Keratinocyte (primary cell): ENCODE measurements around the gene SIGMAR1. TPM values are rescaled to one million over a fixed set of nuclear protein-coding genes. Genes with fewer than 3 reads are reported as not detected.

ENCODE experiments used
- DNase-seq: peaks from one replicate; pipeline ENCODE4 v3.0.0-alpha.2; 2011; ENCODE audit warnings: low read depth, missing footprints, low spot score
- FAIRE-seq: peaks from 2 replicates; lab custom pipeline; 2011; peaks lifted over from hg19 to GRCh38; lab: Jason Lieb, UNC
- H2AFZ ChIP-seq: 2 replicates; pipeline ENCODE4 v1.6.0; 2012; ENCODE audit warnings: low read length, control low read depth, inconsistent platforms; ENCODE audit not compliant: control insufficient read depth
- H3K27ac ChIP-seq: 2 replicates; pipeline ENCODE4 v1.5.1; 2011; ENCODE audit warnings: low read length; ENCODE audit not compliant: control insufficient read depth, insufficient read depth
- H3K27me3 ChIP-seq: 3 replicates; pipeline ENCODE4 v1.6.0; 2011; ENCODE audit warnings: low read length; ENCODE audit not compliant: control insufficient read depth, insufficient read depth; ENCODE audit errors: extremely low read depth
- H3K36me3 ChIP-seq, 2 experiments: 2 replicates in 1 of 2; 3 replicates in 1 of 2; pipeline ENCODE4 v1.5.1; 2011; ENCODE audit warnings: low read length in 2 of 2, mild to moderate bottlenecking in 1 of 2; ENCODE audit not compliant: control insufficient read depth in 2 of 2, insufficient read depth in 2 of 2; ENCODE audit errors: extremely low read depth in 1 of 2
- H3K4me1 ChIP-seq: 3 replicates; pipeline ENCODE4 v1.5.1; 2011; ENCODE audit warnings: low read length; ENCODE audit not compliant: control insufficient read depth, insufficient read depth; ENCODE audit errors: extremely low read depth
- H3K4me2 ChIP-seq: 3 replicates; pipeline ENCODE4 v1.6.0; 2011; ENCODE audit warnings: low read depth, low read length; ENCODE audit not compliant: control insufficient read depth, insufficient read depth; ENCODE audit errors: extremely low read depth
- H3K4me3 ChIP-seq, 3 experiments: fragments of 200-600 bp in 1 of 3; sonication (generic) in 1 of 3; 2 replicates in 2 of 3; 3 replicates in 1 of 3; pipeline ENCODE4 v1.5.1; 2011 to 2016; ENCODE audit warnings: low read length in 3 of 3, mild to moderate bottlenecking in 3 of 3, control low read depth in 2 of 3, inconsistent platforms in 1 of 3, low read depth in 1 of 3, mixed read lengths in 1 of 3, mixed run types in 1 of 3, moderate library complexity in 1 of 3; ENCODE audit not compliant: control insufficient read depth in 2 of 3, insufficient read depth in 2 of 3; ENCODE audit errors: extremely low read depth in 1 of 3
- H3K79me2 ChIP-seq: 2 replicates; pipeline ENCODE4 v1.6.0; 2012; ENCODE audit warnings: low read length; ENCODE audit not compliant: control insufficient read depth, insufficient read depth
- H3K9ac ChIP-seq: 3 replicates; pipeline ENCODE4 v1.6.0; 2011; ENCODE audit warnings: low read length; ENCODE audit not compliant: control insufficient read depth, insufficient read depth; ENCODE audit errors: extremely low read depth
- H3K9me1 ChIP-seq: 3 replicates; pipeline ENCODE4 v1.6.0; 2011; ENCODE audit warnings: low read length; ENCODE audit not compliant: control insufficient read depth, insufficient read depth; ENCODE audit errors: extremely low read depth
- H3K9me3 ChIP-seq: 2 replicates; pipeline ENCODE4 v1.5.1; 2012; ENCODE audit warnings: low read depth, low read length; ENCODE audit not compliant: control insufficient read depth
- H4K20me1 ChIP-seq: 3 replicates; pipeline ENCODE4 v1.6.0; 2011; ENCODE audit warnings: low read length; ENCODE audit not compliant: control insufficient read depth, insufficient read depth; ENCODE audit errors: extremely low read depth
- EZH2 ChIP-seq: IDR thresholded peaks from one replicate; pipeline ENCODE4 v1.6.1; 2012; ENCODE audit warnings: inconsistent platforms, mild to moderate bottlenecking, low read length, moderate library complexity
- dilution Hi-C: fragments of 300-500 bp; cut with MboI; formaldehyde crosslinking; loops from one replicate; pipeline ENCODE4 v1.7.0; 2020; ENCODE audit warnings: low sequenced_read_pairs; ENCODE audit not compliant: extremely low pct_ligation_motif_present
- polyA plus RNA-seq, 5 experiments: library from polyadenylated mRNA; depleted of rRNA in 3 of 5; stranded (reverse) in 3 of 5; stranded (forward) in 1 of 5; unstranded in 1 of 5; fragments of >200 nt; gene quantifications; 1 replicate in 1 of 5; 2 replicates in 3 of 5; 3 replicates in 1 of 5; pipeline versions ENCODE4 v1.2.1 to v1.2.3, GENCODE V29; 2011 to 2012; ENCODE audit warnings: missing spikeins in 2 of 5, low read depth in 1 of 5, low replicate concordance in 1 of 5
- TF ChIP-seq, protein P1 (sequence below), 3 experiments: IDR thresholded peaks in 1 of 3; conservative IDR thresholded peaks in 1 of 3; optimal IDR thresholded peaks in 1 of 3; 2 replicates in 2 of 3; 3 replicates in 1 of 3; pipeline versions ENCODE3 to v1.5.1; 2011; ENCODE audit warnings: low read length in 3 of 3, mild to moderate bottlenecking in 3 of 3, moderate library complexity in 2 of 3, control low read depth in 1 of 3, inconsistent platforms in 1 of 3; ENCODE audit not compliant: insufficient read depth in 2 of 3; ENCODE audit errors: extremely low read depth in 1 of 3

SIGMAR1 gene
- polyA plus RNA-seq, 1 donor (not counting 4 experiments of a cell fraction or from before 2014, with no cell fraction given) = 74.9 TPM

DNA sequence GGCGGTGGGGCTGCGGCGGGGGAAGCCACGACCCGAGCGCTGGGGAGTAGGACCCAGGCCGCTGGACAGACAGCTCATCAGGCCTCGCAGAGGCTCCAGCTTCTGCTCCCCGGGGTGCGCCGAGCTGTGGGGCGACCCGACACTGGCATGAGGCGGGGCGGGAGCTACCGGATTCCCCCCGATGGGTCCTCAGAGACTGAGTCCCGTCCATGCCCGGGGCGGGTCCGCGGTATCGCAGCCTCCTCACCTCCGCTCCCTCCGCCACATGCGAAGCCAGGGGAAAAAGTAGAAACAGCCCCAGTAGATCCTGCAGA, 27.4 kb upstream of the SIGMAR1 start:
- Histone ChIP-seq H2AFZ (peak overlapping the region; percentile 64), H3K36me3 (peaks cover 0 to 11% of the 10 kb centered on the region in 2 experiments), H3K27me3 (no peaks in the 10 kb centered on the region), H3K79me2 (peaks cover 29% of the 10 kb centered on the region), H3K9me1 (peaks cover 5% of the 10 kb centered on the region), H3K9me3 (no peaks in the 10 kb centered on the region), H3K4me1 (peaks cover 48% of the 10 kb centered on the region), H3K9ac (peak overlapping the region; percentile 75), H3K4me3 (peak overlapping the region; percentile 68 to 77 (median 73)), H3K4me2 (peak overlapping the region; percentile 93), H4K20me1 (peaks cover 2% of the 10 kb centered on the region), H3K27ac (peak overlapping the region; percentile 86)
- TF ChIP-seq EZH2 = no peak
- dilution Hi-C loops = no loop called here
- no peak for FAIRE-seq
- DNase-seq = no peak

DNA sequence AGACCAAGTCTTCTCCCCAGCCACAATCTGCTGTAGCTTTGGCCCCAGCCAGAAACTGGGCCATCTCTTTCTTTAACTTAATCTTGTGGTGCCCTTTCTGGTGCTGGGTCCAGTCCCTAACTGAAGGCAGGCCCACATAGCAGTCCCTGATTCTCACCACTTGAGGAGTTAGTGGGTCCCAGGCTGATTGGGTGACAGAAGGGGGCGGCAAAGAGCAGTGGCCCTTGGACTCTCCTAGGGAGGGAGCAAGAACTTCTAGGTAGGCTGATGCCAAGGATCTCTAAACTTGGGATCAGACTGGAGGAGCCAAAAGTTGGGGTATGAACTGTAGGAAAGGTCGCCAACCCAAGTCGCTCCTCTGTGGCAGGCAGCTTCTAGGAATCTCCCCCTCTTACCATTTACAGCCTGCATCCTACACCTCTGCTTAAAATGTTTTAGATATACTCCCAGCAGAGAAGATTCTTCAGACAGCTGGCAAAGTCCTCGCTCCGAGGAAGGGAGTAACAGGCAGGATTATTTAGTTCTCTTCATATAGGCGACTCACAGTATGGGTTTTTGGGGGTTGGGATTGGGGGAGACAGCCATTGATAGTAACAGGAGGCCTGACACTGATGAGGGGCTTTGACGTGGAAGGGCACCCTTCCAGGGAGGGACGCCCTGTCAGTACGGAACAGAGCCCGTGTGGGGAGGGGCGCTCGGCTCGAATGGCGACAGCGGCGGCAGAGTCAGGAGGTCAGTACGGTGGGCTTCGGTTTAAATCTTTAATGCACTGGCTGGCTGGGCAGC, 26.9 kb upstream of the SIGMAR1 start:
- Histone ChIP-seq H3K9me1 (peaks cover 5% of the 10 kb centered on the region), H3K4me2 (peak overlapping the region; percentile 93), H3K79me2 (peaks cover 29% of the 10 kb centered on the region), H3K27me3 (no peaks in the 10 kb centered on the region), H3K9ac (peak overlapping the region; percentile 75), H3K4me1 (peaks cover 53% of the 10 kb centered on the region), H3K9me3 (no peaks in the 10 kb centered on the region), H3K36me3 (peaks cover 0 to 11% of the 10 kb centered on the region in 2 experiments), H3K4me3 (peak overlapping the region; percentile 68 to 77 (median 73)), H2AFZ (peak overlapping the region; percentile 64), H3K27ac (peak overlapping the region; percentile 86), H4K20me1 (peaks cover 2% of the 10 kb centered on the region)
- peak; percentile 82 for FAIRE-seq
- TF ChIP-seq, protein P1, sequence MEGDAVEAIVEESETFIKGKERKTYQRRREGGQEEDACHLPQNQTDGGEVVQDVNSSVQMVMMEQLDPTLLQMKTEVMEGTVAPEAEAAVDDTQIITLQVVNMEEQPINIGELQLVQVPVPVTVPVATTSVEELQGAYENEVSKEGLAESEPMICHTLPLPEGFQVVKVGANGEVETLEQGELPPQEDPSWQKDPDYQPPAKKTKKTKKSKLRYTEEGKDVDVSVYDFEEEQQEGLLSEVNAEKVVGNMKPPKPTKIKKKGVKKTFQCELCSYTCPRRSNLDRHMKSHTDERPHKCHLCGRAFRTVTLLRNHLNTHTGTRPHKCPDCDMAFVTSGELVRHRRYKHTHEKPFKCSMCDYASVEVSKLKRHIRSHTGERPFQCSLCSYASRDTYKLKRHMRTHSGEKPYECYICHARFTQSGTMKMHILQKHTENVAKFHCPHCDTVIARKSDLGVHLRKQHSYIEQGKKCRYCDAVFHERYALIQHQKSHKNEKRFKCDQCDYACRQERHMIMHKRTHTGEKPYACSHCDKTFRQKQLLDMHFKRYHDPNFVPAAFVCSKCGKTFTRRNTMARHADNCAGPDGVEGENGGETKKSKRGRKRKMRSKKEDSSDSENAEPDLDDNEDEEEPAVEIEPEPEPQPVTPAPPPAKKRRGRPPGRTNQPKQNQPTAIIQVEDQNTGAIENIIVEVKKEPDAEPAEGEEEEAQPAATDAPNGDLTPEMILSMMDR (optimal IDR thresholded peaks at IDR 0.05 in 1 of 3, IDR thresholded peaks at IDR 0.05 in 1 of 3, conservative IDR thresholded peaks at IDR 0.05 in 1 of 3; ENCODE audit: extremely low read depth in 1 of 3, insufficient read depth in 2 of 3, low read length in 3 of 3) = peak in 2 of 3 experiments; percentile 72 to 99
- no peak for TF ChIP-seq EZH2
- dilution Hi-C loops = no loop called here
- no peak for DNase-seq
